ENCODE measurements around the gene GAA.

DNA sequence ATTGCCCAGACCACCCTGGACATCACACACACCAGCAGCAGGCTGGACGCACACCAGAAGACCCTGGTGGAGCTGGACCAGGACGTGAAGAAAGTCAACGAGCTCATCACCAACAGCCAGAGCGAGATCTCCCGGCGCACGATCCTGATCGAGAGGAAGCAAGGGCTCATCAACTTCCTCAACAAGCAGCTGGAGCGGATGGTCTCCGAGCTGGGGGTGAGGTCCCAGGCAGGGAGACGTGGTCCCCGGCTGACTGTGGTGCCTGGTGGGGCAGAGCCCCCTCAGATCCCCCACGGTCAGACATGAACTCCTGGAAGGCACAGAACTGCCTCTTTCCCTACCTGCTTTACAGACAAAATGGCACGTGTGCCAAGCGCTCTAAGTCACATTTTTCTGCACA lies 16.6 kb upstream of the GAA start:
- no peak for TF ChIP-seq CEBPB (IDR thresholded peaks at IDR 0.05; ENCODE audit: borderline replicate concordance in 1 of 2, low read depth in 2 of 2, low read length in 2 of 2)
- no peak for TF ChIP-seq TCF7 (IDR thresholded peaks at IDR 0.05; ENCODE audit: borderline replicate concordance)
- TF ChIP-seq EP300 (IDR thresholded peaks at IDR 0.05; ENCODE audit: borderline replicate concordance in 1 of 2, control insufficient read depth in 1 of 2, low read depth in 2 of 2, low read length in 2 of 2), result no peak
- TF ChIP-seq SMC3 (IDR thresholded peaks at IDR 0.05; ENCODE audit: borderline replicate concordance, low read length), result no peak
- no peak for TF ChIP-seq PAX8 (IDR thresholded peaks at IDR 0.05)
- no peak for TF ChIP-seq RAD51 (IDR thresholded peaks at IDR 0.05)

Measured in GM12878 (cell line).